Suprapubic skin (tissue), 4 donors: ENCODE data around the gene CFAP74. TPM values are rescaled to one million over a fixed set of nuclear protein-coding genes. Genes with fewer than 3 reads are reported as not detected.
"Not testable (repeated sequence)": the region's sequence is repeated elsewhere in the genome, so short reads cannot be mapped to it uniquely, and the experiment has no call there.

ENCODE experiments used
- DNase-seq, 2 donors: peaks; one replicate each; pipeline ENCODE4 v3.0.0-alpha.2; 2019; ENCODE audit warnings: low spot score in 2 of 2
- H3K27ac ChIP-seq: fragments of 200-600 bp; sonication (generic); one replicate; pipeline ENCODE4 v1.5.1; 2019
- H3K27me3 ChIP-seq: fragments of 200-600 bp; sonication (generic); one replicate; pipeline ENCODE4 v1.5.1; 2019
- H3K36me3 ChIP-seq: fragments of 200-600 bp; sonication (generic); one replicate; pipeline ENCODE4 v1.5.1; 2019
- H3K4me1 ChIP-seq: fragments of 200-600 bp; sonication (generic); one replicate; pipeline ENCODE4 v1.5.1; 2019
- H3K4me3 ChIP-seq: fragments of 200-600 bp; sonication (generic); one replicate; pipeline ENCODE4 v1.5.1; 2019; ENCODE audit warnings: mild to moderate bottlenecking
- H3K9me3 ChIP-seq: fragments of 200-600 bp; sonication (generic); one replicate; pipeline ENCODE4 v1.5.1; 2019
- CTCF ChIP-seq, 2 donors: fragments of 200-600 bp in 1 of 2; fragments of 450-650 bp in 1 of 2; sonication (generic) in 1 of 2; IDR thresholded peaks; one replicate each; pipeline ENCODE4 v1.5.1; 2016 to 2019; ENCODE audit warnings: antibody characterized with exemption in 2 of 2, mild to moderate bottlenecking in 1 of 2, moderate library complexity in 1 of 2
- EP300 ChIP-seq: sonication (generic); formaldehyde crosslinking; IDR thresholded peaks from one replicate; pipeline ENCODE4 v1.6.1; 2017; ENCODE audit warnings: antibody characterized with exemption
- POLR2A ChIP-seq, 2 donors: fragments of 450-650 bp; IDR thresholded peaks; one replicate each; pipeline ENCODE4 v1.6.1; 2017; ENCODE audit warnings: antibody characterized with exemption in 2 of 2, mild to moderate bottlenecking in 2 of 2, moderate library complexity in 2 of 2
- POLR2AphosphoS5 ChIP-seq, 3 donors: sonication (generic); formaldehyde crosslinking; IDR thresholded peaks; one replicate each; pipeline ENCODE4 v1.6.1; 2017; ENCODE audit warnings: antibody characterized with exemption in 3 of 3
- WGBS: methylation state at CpG from one replicate; pipeline ENCODE4 v1.1.5; 2018; 5-methylcytosine and 5-hydroxymethylcytosine counted together
- total RNA-seq, 4 donors: library from RNA; depleted of rRNA; stranded (reverse); fragments of >200 nt; gene quantifications; one replicate each; pipeline ENCODE4 v1.1.0, GENCODE V29; 2016

CFAP74 gene
- total RNA-seq, 4 donors from 2014 or later: not detected

- WGBS: 76% methylated on average over 35 of the region's 36 CpGs
- no peak for DNase-seq
- Histone ChIP-seq H3K36me3 (no peaks in the 10 kb centered on the region), H3K9me3 (no peaks in the 10 kb centered on the region), H3K27me3 (peaks cover 20% of the 10 kb centered on the region), H3K27ac (no peak overlapping the region), H3K4me3 (no peak overlapping the region), H3K4me1 (no peaks in the 10 kb centered on the region)
- TF ChIP-seq EP300: no peak
- no peak for TF ChIP-seq CTCF (IDR thresholded peaks at IDR 0.05)
- no peak for TF ChIP-seq POLR2AphosphoS5 (IDR thresholded peaks at IDR 0.05)
- TF ChIP-seq POLR2A (IDR thresholded peaks at IDR 0.05): no peak
Measured at GRCh38 chr1:1982379-1983232, 21.0 kb downstream of the CFAP74 start.

- not testable (repeated sequence) for H3K27ac ChIP-seq, H3K4me1 ChIP-seq, H3K36me3 ChIP-seq, H3K4me3 ChIP-seq, DNase-seq, H3K9me3 ChIP-seq
- 91% methylated on average over 18 of the region's 73 CpGs for WGBS
- peaks cover 12% of the 10 kb centered on the region for H3K27me3 ChIP-seq
Measured at GRCh38 chr1:1981631-1982327, 21.8 kb downstream of the CFAP74 start.

- TF ChIP-seq POLR2A (IDR thresholded peaks at IDR 0.05) (no peak), EP300 (no peak), POLR2AphosphoS5 (IDR thresholded peaks at IDR 0.05) (no peak), CTCF (IDR thresholded peaks at IDR 0.05) (no peak)
- no peak for DNase-seq
- Histone ChIP-seq H3K27me3 (peaks cover 10% of the 10 kb centered on the region), H3K4me3 (no peak overlapping the region), H3K9me3 (no peaks in the 10 kb centered on the region), H3K4me1 (no peaks in the 10 kb centered on the region), H3K27ac (no peak overlapping the region), H3K36me3 (no peaks in the 10 kb centered on the region)
- 100% methylated on average over 3 of the region's 26 CpGs for WGBS
Measured at GRCh38 chr1:1981142-1981500, 22.5 kb downstream of the CFAP74 start.

- no peaks in the 10 kb centered on the region for H3K9me3 ChIP-seq
- H3K27me3 ChIP-seq: peaks cover 16% of the 10 kb centered on the region
- H3K27ac ChIP-seq: no peak overlapping the region
- H3K4me3 ChIP-seq: no peak overlapping the region
- no peaks in the 10 kb centered on the region for H3K4me1 ChIP-seq
- WGBS: 91% methylated on average over 21 of the region's 42 CpGs
- no peak for DNase-seq
- H3K36me3 ChIP-seq: no peaks in the 10 kb centered on the region
- TF ChIP-seq EP300: no peak
- TF ChIP-seq POLR2AphosphoS5 (IDR thresholded peaks at IDR 0.05): no peak
- no peak for TF ChIP-seq CTCF (IDR thresholded peaks at IDR 0.05)
- no peak for TF ChIP-seq POLR2A (IDR thresholded peaks at IDR 0.05)
Measured at GRCh38 chr1:1980467-1981141, 23.0 kb downstream of the CFAP74 start.

- WGBS: 87% methylated on average over 33 of the region's 61 CpGs
- TF ChIP-seq CTCF (IDR thresholded peaks at IDR 0.05): no peak
- DNase-seq: no peak
- no peaks in the 10 kb centered on the region for H3K36me3 ChIP-seq
- no peaks in the 10 kb centered on the region for H3K9me3 ChIP-seq
- no peak overlapping the region for H3K27ac ChIP-seq
- no peaks in the 10 kb centered on the region for H3K4me1 ChIP-seq
- peaks cover 21% of the 10 kb centered on the region for H3K27me3 ChIP-seq
- H3K4me3 ChIP-seq: no peak overlapping the region
Measured at GRCh38 chr1:1979482-1980165, 24.0 kb downstream of the CFAP74 start.

GRCh38 chr1:1978690-1979481, 24.7 kb downstream of the CFAP74 start:
- peaks cover 23% of the 10 kb centered on the region for H3K27me3 ChIP-seq
- WGBS: 86% methylated on average over 41 of the region's 51 CpGs
- H3K27ac ChIP-seq, H3K4me1 ChIP-seq, H3K4me3 ChIP-seq, H3K9me3 ChIP-seq, DNase-seq, H3K36me3 ChIP-seq: not testable (repeated sequence)
